Measurements from ENCODE around the gene ANKS1A. TPM values are rescaled to one million over a fixed set of nuclear protein-coding genes. Genes with fewer than 3 reads are reported as not detected.

The ANKS1A gene
- total and polyA plus RNA-seq, 3 donors from 2014 or later = 44.2 to 96.9 (median 95.9) TPM

- 23 to 31% methylated on average over 11 of the region's 11 CpGs for WGBS, 2 donors
- no peaks in the 10 kb centered on the region for H3K36me3 ChIP-seq (ENCODE audit: low read depth, missing control alignments)
- peak overlapping the region in 1 of 2 donors; percentile 48 for H3K4me3 ChIP-seq
- peaks cover 66% of the 10 kb centered on the region for H3K4me1 ChIP-seq
- peak overlapping the region; percentile 91 for H3K27ac ChIP-seq
- intact Hi-C loops (cut with DNase I; ENCODE audit: low total_unique reads) = no loop called here
- no peaks in the 10 kb centered on the region for H3K27me3 ChIP-seq
- peak; percentile 85 for DNase-seq
- H3K9me3 ChIP-seq = no peaks in the 10 kb centered on the region
- TF ChIP-seq POLR2A (IDR thresholded peaks at IDR 0.05) (no peak), CTCF (IDR thresholded peaks at IDR 0.05) (no peak)
These were observed 127.7 kb downstream of the ANKS1A start for GRCh38 chr6:35016502-35017321.

GRCh38 chr6:35017411-35018181 lies 128.5 kb downstream of the ANKS1A start:
- intact Hi-C loops (cut with DNase I; ENCODE audit: low total_unique reads) = no loop called here
- peaks cover 66% of the 10 kb centered on the region for H3K4me1 ChIP-seq
- peak; percentile 64 for DNase-seq
- no peaks in the 10 kb centered on the region for H3K27me3 ChIP-seq
- WGBS, 2 donors = 34 to 49% methylated on average over 11 to 28 of the region's 28 CpGs
- H3K9me3 ChIP-seq = no peaks in the 10 kb centered on the region
- H3K4me3 ChIP-seq = peak overlapping the region; percentile 34 to 48
- H3K27ac ChIP-seq = peak overlapping the region; percentile 91
- TF ChIP-seq CTCF (IDR thresholded peaks at IDR 0.05) = peak in 1 of 3 experiments; percentile 14
- no peak for TF ChIP-seq POLR2A (IDR thresholded peaks at IDR 0.05)
- no peaks in the 10 kb centered on the region for H3K36me3 ChIP-seq (ENCODE audit: low read depth, missing control alignments)

DNA sequence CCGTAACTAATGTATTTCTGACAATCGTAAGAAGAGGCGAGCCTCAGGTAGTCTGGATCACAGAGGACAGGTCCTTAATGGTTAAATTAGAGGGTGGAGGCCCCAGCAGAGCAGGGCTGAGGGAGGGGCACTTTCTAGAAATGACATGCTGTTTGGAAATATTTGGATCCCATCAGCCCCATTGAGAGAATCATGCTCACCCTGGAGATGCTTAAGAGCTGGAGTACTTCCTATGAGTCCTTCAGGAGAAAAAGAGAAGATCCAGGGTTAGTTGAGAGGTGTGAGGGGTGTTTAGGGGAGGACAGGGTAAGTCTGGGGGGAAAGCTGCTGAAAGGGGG lies 129.1 kb downstream of the ANKS1A start:
- no peak for DNase-seq
- intact Hi-C loops (cut with DNase I; ENCODE audit: low total_unique reads) = no loop called here
- TF ChIP-seq POLR2A (IDR thresholded peaks at IDR 0.05) (no peak), CTCF (IDR thresholded peaks at IDR 0.05) (no peak)
- peak overlapping the region; percentile 34 to 48 for H3K4me3 ChIP-seq
- H3K36me3 ChIP-seq (ENCODE audit: low read depth, missing control alignments) = no peaks in the 10 kb centered on the region
- peaks cover 68% of the 10 kb centered on the region for H3K4me1 ChIP-seq
- peak overlapping the region; percentile 91 for H3K27ac ChIP-seq
- H3K27me3 ChIP-seq = no peaks in the 10 kb centered on the region
- H3K9me3 ChIP-seq = no peaks in the 10 kb centered on the region
- WGBS, 2 donors = 48 to 60% methylated on average over 3 of the region's 3 CpGs

- H3K4me1 ChIP-seq = peaks cover 69% of the 10 kb centered on the region
- H3K27ac ChIP-seq = peak overlapping the region; percentile 91
- H3K27me3 ChIP-seq = no peaks in the 10 kb centered on the region
- WGBS, 2 donors = 49 to 53% methylated on average over 2 of the region's 2 CpGs
- intact Hi-C loops (cut with DNase I; ENCODE audit: low total_unique reads) = no loop called here
- H3K36me3 ChIP-seq (ENCODE audit: low read depth, missing control alignments) = no peaks in the 10 kb centered on the region
- TF ChIP-seq CTCF (IDR thresholded peaks at IDR 0.05) (no peak), POLR2A (IDR thresholded peaks at IDR 0.05) (no peak)
- H3K4me3 ChIP-seq = peak overlapping the region in 1 of 2 donors; percentile 48
- DNase-seq = peak; percentile 6
- no peaks in the 10 kb centered on the region for H3K9me3 ChIP-seq
These were observed 129.7 kb downstream of the ANKS1A start for GRCh38 chr6:35018746-35019145.

All from testis (tissue), 3 donors.